Measurements from ENCODE around the gene GRK6. TPM values are rescaled to one million over a fixed set of nuclear protein-coding genes. Genes with fewer than 3 reads are reported as not detected.
A peak's percentile ranks its signal among the peaks of the same experiment; 100 is the strongest.

GRK6 gene
- total RNA-seq, 1 donor, result 24.2 TPM

DNA sequence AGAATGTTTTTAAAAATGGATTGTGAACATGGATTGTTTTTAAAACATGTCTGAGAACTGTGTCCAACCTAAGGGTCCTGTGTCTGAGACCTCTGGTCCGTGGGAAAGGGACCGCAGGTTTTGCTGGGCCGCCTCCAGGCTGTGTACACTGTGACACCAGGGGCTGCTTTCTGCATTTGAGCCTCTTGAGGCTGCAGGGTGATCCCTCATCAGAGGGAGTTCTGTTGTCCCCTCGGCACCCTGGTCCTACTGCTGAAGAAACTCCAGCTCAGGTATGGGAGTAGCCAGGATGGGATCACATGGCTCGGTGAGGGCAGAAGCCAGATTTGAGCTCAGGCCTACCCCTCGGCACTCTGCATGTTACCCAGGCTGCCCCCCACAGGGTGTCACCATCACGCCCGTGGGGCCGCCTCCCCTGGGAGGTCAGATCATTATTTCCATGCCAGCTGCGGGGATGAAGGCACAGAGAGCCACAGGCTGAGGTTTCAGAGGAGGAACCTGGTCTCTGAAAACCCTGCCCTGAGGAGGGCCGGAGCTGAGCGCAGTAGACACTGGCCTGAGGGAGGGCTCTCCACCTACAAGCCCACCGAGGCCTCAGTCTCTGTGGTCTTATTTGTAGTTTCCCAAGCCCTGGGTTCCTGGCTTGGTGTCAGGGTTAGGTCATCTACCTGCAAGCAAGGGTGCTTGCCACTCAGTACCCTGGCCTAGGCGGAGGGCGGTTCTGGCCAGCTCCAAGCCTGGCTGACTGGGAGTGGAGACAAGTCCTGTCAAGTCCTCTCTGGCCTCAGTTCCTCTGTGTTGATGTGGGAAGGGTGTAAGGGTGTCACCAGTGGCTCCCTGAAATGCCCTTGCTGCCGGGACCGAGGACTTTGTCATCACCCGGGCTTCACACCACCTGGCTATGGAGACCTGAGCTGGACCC is 22.9 kb downstream of the GRK6 start:
- DNase-seq (ENCODE audit: low read depth), result no peak
- H3K4me3 ChIP-seq (ENCODE audit: low read depth, low read length), result no peak overlapping the region
- TF ChIP-seq CTCF (IDR thresholded peaks at IDR 0.05; ENCODE audit: insufficient read depth, low read depth, low read length), result no peak

DNA sequence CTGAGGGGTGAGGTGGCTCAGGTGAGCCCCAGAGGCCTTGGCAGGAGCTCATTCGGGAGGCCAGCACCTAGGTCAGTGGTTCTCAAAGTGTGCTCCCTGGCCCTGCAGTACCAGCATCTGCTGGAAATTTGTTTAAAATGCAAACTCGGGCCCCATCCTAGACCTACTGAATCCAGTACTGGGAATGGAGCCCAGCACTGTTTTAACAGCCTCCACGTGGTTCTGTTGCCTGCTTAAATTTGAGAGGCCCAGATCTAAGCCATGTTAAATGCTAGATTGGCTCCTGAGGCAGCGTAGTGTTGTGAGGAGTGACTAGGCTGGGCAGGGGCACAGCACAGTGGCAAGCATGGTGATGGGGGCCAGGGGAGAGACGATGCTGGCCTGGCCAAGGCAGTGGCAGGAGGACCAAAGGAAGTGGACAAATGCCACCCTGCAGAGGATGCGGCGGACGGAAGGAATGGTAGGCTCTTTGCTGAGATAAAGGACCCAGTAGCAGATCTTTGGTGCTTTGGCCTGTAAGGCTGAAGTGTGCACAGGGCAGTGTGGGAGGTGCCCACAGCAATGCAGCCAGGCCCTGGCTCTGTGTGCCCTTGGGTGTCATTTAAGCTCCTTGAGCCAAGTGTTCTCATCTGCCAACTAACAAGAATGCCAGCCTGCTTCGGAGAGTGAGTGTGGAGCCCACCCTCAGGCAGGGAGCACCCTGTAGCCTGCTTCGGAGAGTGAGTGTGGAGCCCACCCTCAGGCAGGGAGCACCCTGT is 24.4 kb downstream of the GRK6 start:
- no peak for DNase-seq (ENCODE audit: low read depth)
- no peak for TF ChIP-seq CTCF (IDR thresholded peaks at IDR 0.05; ENCODE audit: insufficient read depth, low read depth, low read length)
- no peak overlapping the region for H3K4me3 ChIP-seq (ENCODE audit: low read depth, low read length)

- H3K4me3 ChIP-seq (ENCODE audit: low read depth, low read length), result no peak overlapping the region
- TF ChIP-seq CTCF (IDR thresholded peaks at IDR 0.05; ENCODE audit: insufficient read depth, low read depth, low read length), result no peak
- no peak for DNase-seq (ENCODE audit: low read depth)
Observed at GRCh38 chr5:177452688-177453638, 26.5 kb downstream of the GRK6 start.

DNA sequence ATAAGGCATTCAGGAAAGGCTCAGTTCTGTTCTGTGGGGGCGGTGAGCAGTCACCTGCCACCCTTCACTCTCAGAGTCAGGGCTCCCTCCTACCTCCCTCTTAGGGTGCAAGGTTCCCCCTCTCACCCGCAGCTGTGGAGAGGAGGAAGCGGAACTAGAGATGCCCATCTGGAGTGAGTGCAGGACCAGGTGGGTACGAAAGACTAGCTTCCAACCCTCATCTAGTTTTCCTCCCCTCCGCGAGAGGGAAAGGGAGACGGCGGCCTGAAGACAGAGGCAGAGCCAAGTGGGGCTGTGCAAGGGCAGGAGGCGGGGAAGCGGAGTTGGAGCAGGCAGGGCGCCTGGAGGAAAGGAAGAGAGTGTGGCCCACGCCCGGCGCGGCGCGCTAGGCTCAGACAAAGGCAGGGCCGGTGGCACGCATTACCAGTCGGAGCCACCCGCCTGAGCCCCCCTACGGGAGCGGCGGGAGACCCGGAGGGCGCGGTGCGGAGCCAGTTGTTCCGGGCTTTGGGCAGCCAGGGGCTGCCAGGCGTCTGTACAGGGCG is 27.4 kb downstream of the GRK6 start:
- peak overlapping the region; percentile 50 for H3K4me3 ChIP-seq (ENCODE audit: low read depth, low read length)
- peak; percentile 14 for DNase-seq (ENCODE audit: low read depth)
- TF ChIP-seq CTCF (IDR thresholded peaks at IDR 0.05; ENCODE audit: insufficient read depth, low read depth, low read length), result no peak

DNA sequence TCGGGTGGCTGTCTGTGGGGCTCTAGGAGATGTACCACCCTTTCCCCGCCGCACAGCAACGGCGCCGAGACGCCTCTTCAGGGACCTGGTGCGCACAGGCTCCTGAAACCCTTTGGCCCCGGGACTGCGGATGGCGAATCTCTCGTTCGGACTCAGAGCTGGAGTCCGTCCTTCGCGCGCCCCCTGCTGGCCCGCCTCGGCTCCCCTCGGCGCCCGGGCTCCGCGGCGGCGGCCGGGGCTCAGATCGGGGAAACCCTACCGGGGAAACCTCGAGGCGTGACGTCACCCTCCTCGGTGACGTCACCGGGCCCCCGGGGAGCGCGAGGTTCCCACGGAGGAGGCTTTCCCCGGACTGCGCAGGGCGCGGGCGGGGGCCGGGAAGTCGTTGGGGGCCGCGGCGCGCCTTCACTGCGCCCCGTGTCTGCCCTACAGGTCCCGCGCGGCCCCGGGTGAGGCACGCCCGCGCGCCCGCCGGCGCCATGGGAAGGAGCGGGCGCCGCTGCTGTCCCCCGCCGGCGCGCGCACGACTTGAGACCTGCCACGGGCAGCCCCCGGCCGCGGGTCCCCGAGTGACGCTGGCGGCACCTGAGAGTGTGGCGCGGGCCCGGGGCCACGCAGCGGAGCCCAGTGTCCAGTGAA is 28.0 kb downstream of the GRK6 start:
- peak; percentile 88 for TF ChIP-seq CTCF (IDR thresholded peaks at IDR 0.05; ENCODE audit: insufficient read depth, low read depth, low read length)
- DNase-seq (ENCODE audit: low read depth), result peak; percentile 89

More for the DNA sequence above, 28.0 kb downstream of the GRK6 start:
- H3K4me3 ChIP-seq (ENCODE audit: low read depth, low read length), result peak overlapping the region; percentile 57

Measured in fibroblast of villous mesenchyme (primary cell).